Right lobe of liver (tissue), 4 donors: Measurements from ENCODE around the gene HIF3A.

ENCODE experiments used
- POLR2A ChIP-seq: fragments of 450-650 bp; IDR thresholded peaks from one replicate; pipeline ENCODE4 v1.6.1; 2017; ENCODE audit warnings: antibody characterized with exemption, mild to moderate bottlenecking
- TF ChIP-seq, protein P1 (sequence below), 4 donors: fragments of 200-600 bp in 3 of 4; fragments of 450-650 bp in 1 of 4; IDR thresholded peaks; one replicate each; pipeline versions ENCODE4 v1.5.1 to v1.8.0; 2016 to 2022; ENCODE audit warnings: antibody characterized with exemption in 4 of 4, mild to moderate bottlenecking in 2 of 4
- donor health status: DM: no; HTN: no; CAD: no.
- donor health status: DM: no; HTN: no; CAD: no.
- donor health status: DM: no; HTN: yes; CAD: no.

DNA sequence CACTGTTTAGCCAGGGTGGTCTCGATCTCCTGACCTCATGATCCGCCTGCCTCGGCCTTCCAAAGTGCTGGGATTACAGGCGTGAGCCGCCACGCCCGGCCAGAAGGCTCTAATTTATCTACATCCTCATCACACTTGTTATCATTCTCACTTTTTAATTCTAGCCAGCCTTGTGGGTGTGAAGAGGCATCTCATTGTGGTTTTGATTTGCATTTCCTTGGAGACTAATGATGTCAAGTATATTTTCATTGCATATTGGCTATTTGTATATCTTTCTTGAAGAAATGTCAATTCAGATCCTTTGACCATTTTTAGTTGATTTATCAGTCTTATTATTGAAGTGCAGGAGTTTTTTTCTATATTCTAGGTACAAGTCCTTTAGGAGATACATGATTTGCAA lies 27.7 kb upstream of the HIF3A start:
- TF ChIP-seq, protein P1, sequence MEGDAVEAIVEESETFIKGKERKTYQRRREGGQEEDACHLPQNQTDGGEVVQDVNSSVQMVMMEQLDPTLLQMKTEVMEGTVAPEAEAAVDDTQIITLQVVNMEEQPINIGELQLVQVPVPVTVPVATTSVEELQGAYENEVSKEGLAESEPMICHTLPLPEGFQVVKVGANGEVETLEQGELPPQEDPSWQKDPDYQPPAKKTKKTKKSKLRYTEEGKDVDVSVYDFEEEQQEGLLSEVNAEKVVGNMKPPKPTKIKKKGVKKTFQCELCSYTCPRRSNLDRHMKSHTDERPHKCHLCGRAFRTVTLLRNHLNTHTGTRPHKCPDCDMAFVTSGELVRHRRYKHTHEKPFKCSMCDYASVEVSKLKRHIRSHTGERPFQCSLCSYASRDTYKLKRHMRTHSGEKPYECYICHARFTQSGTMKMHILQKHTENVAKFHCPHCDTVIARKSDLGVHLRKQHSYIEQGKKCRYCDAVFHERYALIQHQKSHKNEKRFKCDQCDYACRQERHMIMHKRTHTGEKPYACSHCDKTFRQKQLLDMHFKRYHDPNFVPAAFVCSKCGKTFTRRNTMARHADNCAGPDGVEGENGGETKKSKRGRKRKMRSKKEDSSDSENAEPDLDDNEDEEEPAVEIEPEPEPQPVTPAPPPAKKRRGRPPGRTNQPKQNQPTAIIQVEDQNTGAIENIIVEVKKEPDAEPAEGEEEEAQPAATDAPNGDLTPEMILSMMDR (IDR thresholded peaks at IDR 0.05) = no peak
- no peak for TF ChIP-seq POLR2A
